HepG2 (cell line): Measurements from ENCODE around the gene SLC51B. TPM values are rescaled to one million over a fixed set of nuclear protein-coding genes. Genes with fewer than 3 reads are reported as not detected.

ENCODE experiments used
- ARID2 ChIP-seq: sonication (generic); formaldehyde crosslinking; IDR thresholded peaks from 2 replicates; pipeline ENCODE4 v1.8.1; 2022; ENCODE audit warnings: mild to moderate bottlenecking, missing genetic modification reagents, borderline replicate concordance
- BHLHE40 ChIP-seq: IDR thresholded peaks from 2 replicates; pipeline ENCODE4 v1.6.1; 2011; ENCODE audit warnings: low read length, improper control_type of control experiment
- DDIT3 ChIP-seq: sonication (generic); formaldehyde crosslinking; IDR thresholded peaks from 2 replicates; pipeline ENCODE4 v1.4.0; 2020; ENCODE audit warnings: mild to moderate bottlenecking, missing genetic modification reagents
- GTF3A ChIP-seq: sonication (generic); formaldehyde crosslinking; conservative IDR thresholded peaks from 2 replicates; pipeline ENCODE4 v1.4.0; 2020; ENCODE audit warnings: mild to moderate bottlenecking, missing genetic modification reagents
- HNRNPUL1 ChIP-seq: fragments of 200-400 bp; formaldehyde crosslinking; IDR thresholded peaks from 2 replicates; pipeline ENCODE4 v1.6.1; 2017; ENCODE audit warnings: low read depth, mild to moderate bottlenecking, low read length, moderate library complexity
- KLF12 ChIP-seq: sonication (generic); formaldehyde crosslinking; IDR thresholded peaks from 2 replicates; pipeline ENCODE4 v1.4.0; 2020; ENCODE audit warnings: missing genetic modification reagents, borderline replicate concordance
- MZF1 ChIP-seq: sonication (generic); formaldehyde crosslinking; IDR thresholded peaks from 2 replicates; pipeline ENCODE4 v1.8.1; 2023; ENCODE audit warnings: mild to moderate bottlenecking, missing genetic modification reagents, borderline replicate concordance
- NCOA2 ChIP-seq: sonication (generic); formaldehyde crosslinking; IDR thresholded peaks from 2 replicates; pipeline ENCODE4 v1.8.0; 2022; ENCODE audit warnings: inconsistent platforms
- POLR2G ChIP-seq: fragments of 200-400 bp; formaldehyde crosslinking; IDR thresholded peaks from 2 replicates; pipeline ENCODE4 v1.6.1; 2018; ENCODE audit warnings: mild to moderate bottlenecking, low read depth, low read length, moderate library complexity
- RAD21 ChIP-seq: fragments of 450-650 bp; formaldehyde crosslinking; IDR thresholded peaks from 2 replicates; pipeline ENCODE4 v1.5.0; 2020; ENCODE audit warnings: mild to moderate bottlenecking
- RFXANK ChIP-seq: IDR thresholded peaks from 2 replicates; pipeline ENCODE4 v1.6.1; 2016
- TBP ChIP-seq: sonication (generic); formaldehyde crosslinking; IDR thresholded peaks from 2 replicates; pipeline ENCODE4 v1.5.0; 2020; ENCODE audit warnings: missing genetic modification reagents
- ZMYM3 ChIP-seq: sonication (generic); formaldehyde crosslinking; IDR thresholded peaks from 2 replicates; pipeline ENCODE4 v1.5.1; 2020; ENCODE audit warnings: mild to moderate bottlenecking, missing genetic modification reagents
- ZNF207 ChIP-seq: fragments of 450-650 bp; IDR thresholded peaks from 2 replicates; pipeline ENCODE4 v1.6.1; 2016; ENCODE audit warnings: antibody characterized with exemption, borderline replicate concordance
- ZNF251 ChIP-seq: sonication (generic); formaldehyde crosslinking; IDR thresholded peaks from 2 replicates; pipeline ENCODE4 v1.9.0; 2021; ENCODE audit warnings: mild to moderate bottlenecking, missing genetic modification reagents
- ZNF260 ChIP-seq: sonication (generic); formaldehyde crosslinking; IDR thresholded peaks from 2 replicates; pipeline ENCODE4 v1.4.0; 2020; ENCODE audit warnings: missing genetic modification reagents, low read depth, mild to moderate bottlenecking, borderline replicate concordance
- ZNF512B ChIP-seq: sonication (generic); formaldehyde crosslinking; IDR thresholded peaks from 2 replicates; pipeline ENCODE4 v1.5.1; 2020; ENCODE audit warnings: missing genetic modification reagents, mild to moderate bottlenecking, borderline replicate concordance
- ZNF672 ChIP-seq: sonication (generic); formaldehyde crosslinking; IDR thresholded peaks from 2 replicates; pipeline ENCODE4 v1.8.1; 2022; ENCODE audit warnings: missing genetic modification reagents
- ZNF841 ChIP-seq: sonication (generic); formaldehyde crosslinking; IDR thresholded peaks from 2 replicates; pipeline ENCODE4 v1.8.1; 2023; ENCODE audit warnings: missing genetic modification reagents, borderline replicate concordance
- polyA plus RNA-seq, 8 experiments: library from polyadenylated mRNA; depleted of rRNA in 3 of 8; stranded (reverse) in 7 of 8; unstranded in 1 of 8; fragments of >200 nt; fragmentation: Illumina TruSeq in 4 of 8; extraction: Trizol in 4 of 8; gene quantifications; 2 replicates each; pipeline versions ENCODE4 v1.2.1 to v1.2.3, GENCODE V29; 2011 to 2016; ENCODE audit warnings: low read depth in 4 of 8, missing spikeins in 1 of 8, mixed read lengths in 1 of 8; ENCODE audit not compliant: insufficient read depth in 1 of 8
- total RNA-seq, 5 experiments: library from RNA; depleted of rRNA; stranded (reverse); fragments of >200 nt; fragmentation: Illumina TruSeq; extraction: Trizol; gene quantifications; 2 replicates each; pipeline ENCODE4 v1.2.3, GENCODE V29; 2016; ENCODE audit warnings: low read depth in 1 of 5
- TF ChIP-seq, protein P1 (sequence below): sonication (generic); formaldehyde crosslinking; IDR thresholded peaks from 2 replicates; pipeline ENCODE4 v1.5.1; 2020; ENCODE audit warnings: mild to moderate bottlenecking, moderate library complexity, missing genetic modification reagents
- TF ChIP-seq, protein P2 (sequence below): sonication (generic); formaldehyde crosslinking; IDR thresholded peaks from 2 replicates; pipeline ENCODE4 v1.8.1; 2023; ENCODE audit warnings: missing genetic modification reagents, mild to moderate bottlenecking, borderline replicate concordance
- TF ChIP-seq, protein P3 (sequence below): sonication (generic); formaldehyde crosslinking; IDR thresholded peaks from 2 replicates; pipeline ENCODE4 v1.4.0; 2020; ENCODE audit warnings: mild to moderate bottlenecking, missing genetic modification reagents
- TF ChIP-seq, protein P4 (sequence below): sonication (generic); formaldehyde crosslinking; IDR thresholded peaks from 2 replicates; pipeline ENCODE4 v1.4.0; 2020; ENCODE audit warnings: missing genetic modification reagents

Gene SLC51B
- total and polyA plus RNA-seq, 2 of the 13 experiments (the other 11 are each of a cell fraction or from before 2014, with no cell fraction given), result 14.9 to 17.1 TPM

DNA sequence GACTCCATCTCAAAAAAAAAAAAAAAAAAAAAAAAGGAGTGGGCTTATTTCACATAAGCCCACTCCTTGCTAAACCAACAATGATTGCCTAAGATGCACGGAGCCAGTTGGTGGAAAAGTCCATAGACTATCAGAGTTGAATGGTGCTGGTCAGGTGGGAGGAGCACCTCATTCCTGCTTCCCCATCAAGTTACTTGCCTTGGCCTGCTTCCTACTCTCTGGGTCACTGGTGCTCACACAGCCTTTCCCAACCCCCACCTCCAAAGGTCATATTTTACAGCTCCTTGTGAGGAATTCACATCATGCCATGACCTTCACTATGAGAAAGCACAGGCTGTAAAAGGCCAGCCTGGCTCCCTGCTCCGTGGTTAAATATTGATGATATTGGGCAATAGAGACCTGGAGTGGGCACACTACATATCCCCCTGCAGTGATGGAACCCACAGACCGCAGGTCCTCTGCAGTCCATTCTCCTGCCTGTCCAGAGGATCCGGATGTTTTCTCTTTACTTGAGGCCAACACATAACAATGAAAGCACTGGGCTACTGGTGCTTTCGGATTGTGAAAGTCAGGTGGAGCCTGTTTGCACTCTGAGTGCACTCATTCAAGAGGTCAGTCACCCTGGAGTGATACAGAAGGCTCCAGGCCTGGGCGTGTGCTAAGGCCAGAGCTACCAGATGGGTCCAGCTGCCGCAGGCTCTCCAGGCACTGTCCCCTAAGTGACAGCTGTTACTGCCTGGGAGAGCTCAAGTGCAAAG is at the start of gene SLC51B (continued):
- TF ChIP-seq, protein P1, sequence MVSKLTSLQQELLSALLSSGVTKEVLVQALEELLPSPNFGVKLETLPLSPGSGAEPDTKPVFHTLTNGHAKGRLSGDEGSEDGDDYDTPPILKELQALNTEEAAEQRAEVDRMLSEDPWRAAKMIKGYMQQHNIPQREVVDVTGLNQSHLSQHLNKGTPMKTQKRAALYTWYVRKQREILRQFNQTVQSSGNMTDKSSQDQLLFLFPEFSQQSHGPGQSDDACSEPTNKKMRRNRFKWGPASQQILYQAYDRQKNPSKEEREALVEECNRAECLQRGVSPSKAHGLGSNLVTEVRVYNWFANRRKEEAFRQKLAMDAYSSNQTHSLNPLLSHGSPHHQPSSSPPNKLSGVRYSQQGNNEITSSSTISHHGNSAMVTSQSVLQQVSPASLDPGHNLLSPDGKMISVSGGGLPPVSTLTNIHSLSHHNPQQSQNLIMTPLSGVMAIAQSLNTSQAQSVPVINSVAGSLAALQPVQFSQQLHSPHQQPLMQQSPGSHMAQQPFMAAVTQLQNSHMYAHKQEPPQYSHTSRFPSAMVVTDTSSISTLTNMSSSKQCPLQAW (CRISPR knock-in tag), result peak; percentile 98
- 0 out of 2 replicates have a peak, but pooled peaks have one; percentile 36 for TF ChIP-seq ZNF251 (CRISPR knock-in tag)
- 0 out of 2 replicates have a peak, but pooled peaks have one; percentile 40 for TF ChIP-seq BHLHE40
- TF ChIP-seq DDIT3 (CRISPR knock-in tag), result no peak
- TF ChIP-seq RAD21 (CRISPR knock-in tag), result no peak
- no peak for TF ChIP-seq ZNF207
- TF ChIP-seq POLR2G, result peak; percentile 78
- TF ChIP-seq MZF1 (CRISPR knock-in tag), result no peak
- TF ChIP-seq, protein P2, sequence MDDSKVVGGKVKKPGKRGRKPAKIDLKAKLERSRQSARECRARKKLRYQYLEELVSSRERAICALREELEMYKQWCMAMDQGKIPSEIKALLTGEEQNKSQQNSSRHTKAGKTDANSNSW (CRISPR knock-in tag), result 0 out of 2 replicates have a peak, but pooled peaks have one; percentile 39
- TF ChIP-seq HNRNPUL1, result no peak
- TF ChIP-seq ZNF260 (CRISPR knock-in tag), result no peak
- no peak for TF ChIP-seq ARID2 (CRISPR knock-in tag)
- no peak for TF ChIP-seq ZNF512B (CRISPR knock-in tag)
- no peak for TF ChIP-seq ZNF841 (CRISPR knock-in tag)
- peak; percentile 61; the same call in 1 of the 2 replicates for TF ChIP-seq KLF12
- peak; percentile 77; the same call in 1 of the 2 replicates for TF ChIP-seq ZMYM3
- peak; percentile 77; the same call in 1 of the 2 replicates for TF ChIP-seq RFXANK (CRISPR knock-in tag)
- TF ChIP-seq ZNF672 (CRISPR knock-in tag), result no peak
- peak; percentile 86 for TF ChIP-seq NCOA2
- no peak for TF ChIP-seq GTF3A (CRISPR knock-in tag)
- TF ChIP-seq, protein P3, sequence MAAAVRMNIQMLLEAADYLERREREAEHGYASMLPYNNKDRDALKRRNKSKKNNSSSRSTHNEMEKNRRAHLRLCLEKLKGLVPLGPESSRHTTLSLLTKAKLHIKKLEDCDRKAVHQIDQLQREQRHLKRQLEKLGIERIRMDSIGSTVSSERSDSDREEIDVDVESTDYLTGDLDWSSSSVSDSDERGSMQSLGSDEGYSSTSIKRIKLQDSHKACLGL, result no peak
- no peak for TF ChIP-seq TBP (CRISPR knock-in tag)
- TF ChIP-seq, protein P4, sequence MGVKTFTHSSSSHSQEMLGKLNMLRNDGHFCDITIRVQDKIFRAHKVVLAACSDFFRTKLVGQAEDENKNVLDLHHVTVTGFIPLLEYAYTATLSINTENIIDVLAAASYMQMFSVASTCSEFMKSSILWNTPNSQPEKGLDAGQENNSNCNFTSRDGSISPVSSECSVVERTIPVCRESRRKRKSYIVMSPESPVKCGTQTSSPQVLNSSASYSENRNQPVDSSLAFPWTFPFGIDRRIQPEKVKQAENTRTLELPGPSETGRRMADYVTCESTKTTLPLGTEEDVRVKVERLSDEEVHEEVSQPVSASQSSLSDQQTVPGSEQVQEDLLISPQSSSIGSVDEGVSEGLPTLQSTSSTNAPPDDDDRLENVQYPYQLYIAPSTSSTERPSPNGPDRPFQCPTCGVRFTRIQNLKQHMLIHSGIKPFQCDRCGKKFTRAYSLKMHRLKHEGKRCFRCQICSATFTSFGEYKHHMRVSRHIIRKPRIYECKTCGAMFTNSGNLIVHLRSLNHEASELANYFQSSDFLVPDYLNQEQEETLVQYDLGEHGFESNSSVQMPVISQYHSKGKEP (CRISPR knock-in tag), result no peak
